DMS53 treated with DMSO at 0.1 percent for 48 hours (cell line): ENCODE data around the gene SHISA9.
"Not testable (repeated sequence)": the region's sequence is repeated elsewhere in the genome, so short reads cannot be mapped to it uniquely, and the experiment has no call there.

ENCODE experiments used
- DNase-seq: peaks from one replicate; lab custom pipeline; 2025; ENCODE audit not compliant: unreplicated experiment; lab: John Stamatoyannopoulos, UW

Gene SHISA9

DNA sequence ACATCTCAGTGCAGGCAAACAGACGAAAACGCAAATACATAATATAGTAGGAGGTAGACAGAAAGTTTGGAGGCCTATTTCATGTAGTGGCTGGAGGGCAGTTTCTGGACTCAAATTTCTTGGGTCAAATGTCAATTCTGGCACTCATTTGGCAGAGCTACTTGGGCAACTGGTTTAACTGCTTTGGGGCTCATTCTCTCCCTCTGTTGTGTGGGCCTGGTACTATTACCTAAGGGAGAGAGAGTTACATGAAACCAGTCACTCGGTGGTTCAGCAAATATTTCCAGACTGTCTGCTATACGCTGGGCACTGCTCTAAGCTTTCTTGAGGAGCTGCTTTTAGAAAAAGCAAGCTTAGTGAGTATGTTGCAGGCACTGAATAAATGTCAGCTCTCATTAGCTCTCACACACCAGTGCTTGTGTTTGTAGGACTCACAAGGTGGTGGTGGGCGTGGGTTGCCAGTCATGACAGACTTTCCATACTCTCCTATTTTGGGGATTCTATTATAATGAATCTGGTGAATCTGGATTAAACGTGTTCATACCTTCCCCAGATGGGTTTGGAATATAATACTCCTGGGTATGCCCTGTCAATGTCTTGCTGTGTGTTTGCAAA is 1.8 kb upstream of the SHISA9 start:
- no peak for DNase-seq

GRCh38 chr16:12900156-12900555 is 1.2 kb upstream of the SHISA9 start:
- DNase-seq, result no peak

- DNase-seq, result no peak
Observed at GRCh38 chr16:12900599-12901203, 697 bp upstream of the SHISA9 start.

DNA sequence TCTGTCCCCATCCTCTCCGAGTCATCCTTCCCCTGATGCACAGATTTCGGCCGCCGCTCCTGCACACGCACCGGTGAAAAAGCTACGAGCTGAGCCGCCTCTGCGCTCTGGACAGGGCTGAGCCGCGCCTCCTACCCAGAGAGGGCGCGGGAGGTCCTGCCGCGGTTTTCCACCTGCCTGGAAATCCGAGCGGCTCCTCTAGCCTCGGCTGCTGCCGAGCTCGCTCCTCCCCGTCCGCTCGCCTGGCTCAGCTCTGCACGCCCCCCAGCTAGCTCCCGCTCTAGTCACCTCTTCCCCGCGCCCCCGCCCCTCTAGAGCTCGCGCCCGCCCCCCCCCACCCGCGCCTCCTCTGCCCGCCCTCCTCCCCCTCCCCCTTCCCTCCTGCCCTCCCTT is 198 bp upstream of the SHISA9 start:
- DNase-seq, result no peak

- no peak for DNase-seq
Observed at GRCh38 chr16:12902511-12903372, 1.3 kb downstream of the SHISA9 start.

DNA sequence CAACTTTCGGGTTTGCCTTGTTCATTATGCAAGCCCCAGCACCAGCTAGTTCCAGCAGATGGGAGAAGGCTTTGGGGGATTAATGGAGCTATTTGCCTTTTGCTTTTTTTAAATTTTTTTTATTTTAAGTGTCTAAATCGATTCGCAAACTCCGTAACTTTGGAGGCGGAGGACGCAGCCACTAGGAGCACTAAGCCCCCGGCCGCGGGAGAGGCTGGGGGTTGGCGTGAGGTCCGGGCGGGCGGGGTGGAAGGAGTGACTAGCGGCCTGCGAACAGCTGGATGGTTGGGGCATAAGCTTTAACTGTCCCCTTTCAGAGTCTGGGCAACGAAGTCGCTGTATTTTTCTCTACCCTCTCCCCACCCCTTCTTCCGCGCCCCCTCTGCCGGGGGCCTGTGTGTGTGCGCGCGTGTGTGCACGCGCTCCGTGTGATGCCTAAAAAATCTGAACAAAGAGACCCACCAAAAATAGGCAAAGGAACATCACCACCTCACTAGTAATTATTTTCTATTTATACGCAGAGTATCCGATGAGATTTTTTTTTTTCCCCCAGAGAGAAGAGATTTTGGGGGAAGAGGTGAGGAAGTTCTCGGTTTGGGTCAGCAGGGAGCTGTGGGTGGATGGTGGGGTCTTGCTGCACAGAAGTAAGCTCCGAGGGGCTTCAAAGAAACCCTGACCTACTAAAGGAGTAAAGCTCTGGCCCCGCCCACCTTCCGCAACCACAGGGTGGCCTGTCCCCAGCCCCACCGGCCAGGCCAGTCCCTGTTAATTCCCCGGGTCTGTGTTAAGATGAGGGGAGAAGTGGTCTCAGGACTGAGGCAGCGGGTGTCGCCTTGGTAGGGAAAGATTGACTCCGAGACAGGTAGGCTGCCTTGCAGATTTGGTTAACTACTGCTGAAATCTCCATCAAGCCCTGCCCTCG is 2.3 kb downstream of the SHISA9 start:
- no peak for DNase-seq

DNA sequence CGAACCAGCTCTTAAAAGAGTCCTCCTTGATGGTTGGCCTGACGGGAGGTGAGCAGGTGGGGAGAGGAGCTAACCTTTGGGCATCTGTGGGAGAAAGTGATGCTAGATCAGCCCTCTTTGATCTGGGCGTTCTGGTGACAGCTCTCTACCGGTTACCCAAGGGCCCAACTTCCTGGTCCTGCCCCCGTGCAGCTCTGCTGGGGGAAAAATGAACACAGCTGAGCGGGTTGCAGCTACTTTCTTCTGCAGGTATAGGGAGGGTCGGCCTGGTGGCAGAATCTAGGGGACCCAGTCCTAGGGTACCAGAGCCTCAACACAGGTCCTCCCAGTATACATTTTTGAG is 2.9 kb downstream of the SHISA9 start:
- no peak for DNase-seq

DNA sequence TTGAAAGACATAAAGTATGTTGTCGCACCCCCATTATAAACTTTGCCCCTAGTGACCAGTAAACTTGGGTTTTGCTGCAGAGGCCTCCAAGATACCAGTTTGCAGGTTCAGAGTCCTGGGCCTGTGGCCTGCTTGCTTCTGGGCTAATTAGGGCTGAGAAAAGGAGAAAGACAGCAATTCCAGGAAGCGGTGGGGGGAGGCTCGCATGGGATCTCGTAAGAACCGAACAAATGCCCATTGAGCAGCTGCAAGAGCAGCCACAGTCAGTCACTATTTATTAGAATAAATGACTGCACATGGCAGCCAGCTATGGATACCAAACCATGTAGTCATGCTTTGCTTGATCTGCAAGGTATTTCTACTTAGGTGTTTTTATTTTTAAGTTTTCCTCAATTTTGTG is 4.9 kb downstream of the SHISA9 start:
- DNase-seq, result no peak

- no peak for DNase-seq
Observed at GRCh38 chr16:12906765-12907516, 5.5 kb downstream of the SHISA9 start.

GRCh38 chr16:12907670-12908233 is 6.4 kb downstream of the SHISA9 start:
- no peak for DNase-seq

DNA sequence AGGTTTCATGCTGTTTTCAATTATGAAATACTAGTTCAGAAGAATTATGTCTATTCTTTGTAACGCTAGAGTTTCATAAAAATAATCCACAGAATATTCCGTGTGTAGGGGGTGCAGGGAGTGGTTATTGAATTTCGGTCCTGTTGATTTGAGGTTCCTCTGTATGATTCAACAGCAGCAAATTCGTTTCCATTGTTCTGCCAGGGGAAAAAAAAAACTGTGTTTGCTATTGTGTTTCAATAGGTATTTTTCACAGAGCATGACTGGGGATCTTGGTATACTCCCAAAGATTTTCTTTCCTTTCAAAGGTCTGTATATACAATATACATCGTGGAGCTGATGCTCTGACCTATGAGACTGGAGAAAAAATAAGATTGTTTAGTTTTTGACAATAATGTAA is 15.8 kb downstream of the SHISA9 start:
- no peak for DNase-seq

DNA sequence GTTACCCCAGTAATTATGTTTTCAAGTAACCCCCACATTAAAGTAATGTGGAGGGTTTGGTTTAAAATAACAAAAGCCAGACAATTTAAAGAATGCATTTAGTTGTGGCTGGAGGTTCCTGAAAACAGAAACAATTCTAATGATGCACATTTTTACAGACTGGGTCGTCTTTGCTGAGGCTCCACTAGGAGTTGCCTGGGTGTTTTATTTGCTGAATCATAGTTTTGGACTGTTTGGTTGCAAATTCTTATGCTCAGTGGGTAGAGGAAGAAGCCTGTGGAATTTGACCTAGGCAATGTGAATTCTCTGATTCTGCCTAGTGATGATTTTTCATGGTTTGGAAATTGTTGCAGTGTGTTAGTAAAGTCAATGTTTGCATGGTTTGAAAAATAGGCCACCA is 16.3 kb downstream of the SHISA9 start:
- no peak for DNase-seq

DNA sequence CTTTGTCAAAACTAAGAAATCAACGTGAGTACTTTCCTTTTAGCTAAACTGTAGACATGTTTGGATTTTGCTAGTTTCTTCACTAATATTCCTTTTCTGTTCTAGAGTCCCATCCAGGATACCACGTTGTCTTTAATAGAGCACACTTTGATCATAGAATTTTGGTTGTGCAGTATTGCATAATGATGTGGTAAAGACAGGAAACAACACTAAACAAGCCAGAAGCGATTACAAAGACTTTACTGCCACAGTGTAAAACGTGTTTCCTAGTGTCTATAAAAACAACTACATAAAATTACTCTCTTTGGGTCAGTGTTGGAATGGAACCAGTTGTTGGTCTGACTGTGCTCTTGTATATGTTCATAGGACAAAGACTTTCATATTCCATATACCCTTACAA is 19.3 kb downstream of the SHISA9 start:
- DNase-seq, result no peak

- not testable (repeated sequence) for DNase-seq
Observed at GRCh38 chr16:12923640-12924039, 22.2 kb downstream of the SHISA9 start.

DNA sequence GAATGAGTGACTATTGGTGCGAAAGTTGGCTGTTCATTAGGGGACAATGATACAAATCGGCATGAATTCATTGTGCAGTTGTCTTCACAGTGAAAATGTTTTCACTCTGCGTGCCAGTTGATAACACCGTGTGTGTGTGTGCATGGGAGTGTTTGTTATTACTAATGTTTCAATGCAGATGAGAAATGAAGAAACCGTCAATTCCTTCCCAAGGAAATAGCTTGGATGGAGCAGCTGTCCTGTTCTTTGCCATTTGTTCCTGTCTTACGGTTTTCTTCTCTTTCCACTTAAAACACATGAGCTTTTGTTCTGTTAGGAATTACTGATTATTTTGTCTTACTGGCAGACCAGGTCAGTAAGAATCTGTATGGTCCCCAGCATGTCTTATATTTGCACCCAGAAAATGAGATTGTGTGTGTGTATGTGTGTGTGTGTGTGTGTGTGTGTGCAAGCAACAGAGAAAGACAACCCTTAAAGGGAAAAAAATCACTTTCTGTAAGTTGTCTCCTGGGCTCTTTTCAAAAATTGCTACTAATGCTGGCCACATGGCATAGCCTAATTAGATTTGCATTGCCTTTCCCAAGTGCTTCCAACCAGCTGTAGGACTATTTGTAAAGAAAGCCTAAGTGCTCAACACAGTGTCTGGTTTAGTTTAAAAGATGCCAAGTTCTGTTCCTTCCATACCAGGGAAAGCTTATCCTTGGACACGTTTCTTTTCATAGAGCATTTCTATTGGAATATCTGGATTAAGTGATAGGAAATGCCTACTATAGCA is 23.8 kb downstream of the SHISA9 start:
- DNase-seq, result no peak

- DNase-seq, result no peak
Observed at GRCh38 chr16:12927591-12927990, 26.2 kb downstream of the SHISA9 start.

GRCh38 chr16:12930881-12931280 is 29.5 kb downstream of the SHISA9 start:
- DNase-seq, result no peak

DNA sequence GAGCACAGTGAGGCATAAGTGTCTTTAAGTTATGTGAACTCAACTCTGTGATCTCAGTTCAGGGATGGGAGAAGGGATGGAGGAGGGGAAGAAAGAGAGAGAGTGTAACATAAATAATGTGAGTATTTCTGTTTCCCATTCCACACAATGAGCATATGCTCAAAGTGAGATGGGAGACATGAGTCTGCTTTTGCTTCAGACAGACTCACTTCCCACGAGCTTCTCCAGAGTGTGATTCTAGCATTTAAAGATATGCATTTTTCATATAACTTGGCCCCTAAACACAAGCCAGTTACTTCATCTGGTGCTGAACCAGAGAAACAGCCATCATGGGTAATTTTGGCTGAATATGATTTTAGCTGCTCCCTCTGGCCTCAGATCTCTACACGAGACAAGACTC is 35.0 kb downstream of the SHISA9 start:
- DNase-seq, result no peak

- no peak for DNase-seq
Observed at GRCh38 chr16:12941896-12942295, 40.5 kb downstream of the SHISA9 start.

DNA sequence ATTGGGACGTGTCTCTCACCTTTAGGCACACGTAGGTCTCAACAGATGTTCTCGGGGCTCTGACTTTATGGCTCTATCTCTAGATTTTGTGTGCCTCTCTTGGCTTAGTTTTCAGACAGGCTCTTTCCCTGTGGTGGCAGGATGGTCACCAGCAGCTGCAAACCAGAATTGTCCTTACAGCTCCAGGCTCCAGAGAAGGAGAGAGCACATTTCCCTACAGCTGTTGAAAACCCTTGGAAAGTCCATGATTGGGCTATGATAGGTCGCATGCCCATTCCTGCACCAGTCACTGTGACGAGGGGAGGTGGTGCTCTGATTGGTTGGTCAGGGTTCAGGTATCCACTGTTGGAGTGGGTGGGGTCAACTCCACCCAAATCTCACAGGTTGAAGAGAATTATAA is 41.5 kb downstream of the SHISA9 start:
- DNase-seq, result no peak
